ENCODE results near the gene C3orf52.

Gene C3orf52

DNA sequence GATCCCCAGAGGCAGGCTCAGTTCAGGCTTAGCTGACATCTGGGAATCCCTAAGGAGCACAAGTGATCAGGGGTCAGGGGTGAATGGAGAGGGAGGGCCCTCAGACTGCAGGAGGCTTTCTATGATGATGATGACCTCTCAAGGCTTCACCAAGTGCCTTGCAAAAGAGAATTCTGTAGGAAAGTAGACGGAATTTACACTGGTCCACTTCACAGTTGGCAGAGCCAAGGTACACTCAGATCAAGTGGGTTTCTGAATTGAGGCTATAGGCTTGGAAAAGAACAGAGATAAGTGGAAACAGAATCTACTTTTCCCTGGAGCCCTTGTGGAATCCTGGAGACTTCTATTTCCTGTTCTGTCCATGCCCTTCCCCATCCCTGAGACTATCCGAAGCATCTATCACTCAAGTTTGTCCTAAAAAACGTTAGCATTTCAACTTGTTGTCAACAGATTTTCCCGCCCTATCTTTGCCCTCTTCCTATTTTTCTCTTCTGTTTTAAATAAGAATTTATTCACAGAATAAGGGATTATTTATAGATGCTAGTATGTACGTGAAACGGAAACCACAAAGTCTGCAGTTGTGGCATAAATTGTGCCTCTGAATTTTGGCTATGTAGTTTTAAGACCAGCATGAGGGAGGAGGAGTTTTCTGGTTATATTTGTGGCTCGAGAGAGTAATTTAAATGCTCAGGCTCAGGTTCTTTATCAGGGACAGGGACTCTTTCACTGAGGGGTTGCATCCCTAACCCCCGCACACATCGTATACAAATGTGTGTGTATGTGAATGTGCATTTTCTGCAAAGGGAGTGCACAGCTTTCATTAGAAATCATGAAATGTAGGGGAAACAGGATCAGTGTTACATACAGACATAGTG lies 34.0 kb downstream of the C3orf52 start:
- DNase-seq: peak in 2 of 4 experiments; percentile 31 to 36

DNA sequence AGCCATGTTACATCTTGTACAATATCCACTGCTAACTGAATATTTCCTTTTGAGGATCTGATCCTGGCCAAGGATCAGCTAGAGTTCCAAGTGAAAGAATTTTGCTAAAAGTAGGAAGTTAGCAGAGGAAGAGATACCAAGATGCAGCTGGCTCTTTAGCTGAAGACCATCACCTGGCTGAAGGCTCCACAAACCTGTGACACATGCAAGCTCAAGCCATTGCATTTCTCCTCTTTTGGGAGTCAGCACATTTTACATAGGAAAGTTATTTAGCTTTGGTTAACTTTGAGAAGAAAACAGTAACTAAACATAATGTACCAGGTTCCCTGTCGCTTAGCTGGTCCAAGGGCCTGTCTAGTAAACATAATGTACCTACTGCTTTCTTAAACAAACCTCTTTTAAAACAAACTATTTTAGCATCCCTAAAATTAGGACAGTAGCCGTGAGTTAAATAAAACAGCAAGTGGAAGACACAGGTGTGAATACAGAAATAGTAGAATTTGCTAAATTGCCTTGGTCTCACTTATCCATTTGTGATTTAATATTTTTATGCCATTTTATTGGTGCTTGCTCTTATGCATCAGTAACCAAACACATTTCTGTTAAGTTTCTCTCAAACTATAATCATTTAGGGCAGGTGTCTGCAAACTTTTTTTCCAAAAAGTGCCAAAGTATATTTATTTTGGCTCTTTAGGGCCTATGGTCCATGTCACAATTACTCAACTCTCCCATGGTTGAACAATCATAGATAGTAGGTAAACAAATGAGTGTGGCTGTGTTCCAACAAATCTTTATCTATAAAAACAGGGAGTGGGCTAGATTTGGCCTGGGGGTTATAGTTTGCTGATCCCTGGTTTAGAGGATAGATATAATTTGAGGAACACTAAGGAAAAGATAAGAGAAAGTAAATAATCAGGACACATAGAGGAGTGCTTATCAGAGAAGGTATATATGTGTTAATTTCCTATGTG lies 35.7 kb downstream of the C3orf52 start:
- DNase-seq: no peak

DNA sequence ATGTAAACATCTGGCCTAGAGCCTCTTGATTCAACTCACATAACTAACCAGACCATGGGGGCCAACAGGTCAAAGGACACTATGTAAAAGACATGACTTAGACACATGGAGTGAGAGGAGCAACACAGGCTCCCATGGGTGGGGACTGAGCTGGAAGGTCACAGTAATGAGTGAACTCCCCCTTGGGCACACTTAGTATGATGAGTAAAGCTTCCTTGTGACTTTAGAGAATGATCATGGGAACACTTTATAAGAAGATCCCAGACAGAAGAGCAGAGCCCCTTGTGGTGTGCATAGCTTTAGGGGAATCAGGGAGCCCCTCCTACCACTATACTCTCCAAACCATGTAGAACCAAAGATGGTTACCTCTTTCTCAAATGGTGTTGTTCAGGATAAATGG lies 36.7 kb downstream of the C3orf52 start:
- no peak for DNase-seq

DNA sequence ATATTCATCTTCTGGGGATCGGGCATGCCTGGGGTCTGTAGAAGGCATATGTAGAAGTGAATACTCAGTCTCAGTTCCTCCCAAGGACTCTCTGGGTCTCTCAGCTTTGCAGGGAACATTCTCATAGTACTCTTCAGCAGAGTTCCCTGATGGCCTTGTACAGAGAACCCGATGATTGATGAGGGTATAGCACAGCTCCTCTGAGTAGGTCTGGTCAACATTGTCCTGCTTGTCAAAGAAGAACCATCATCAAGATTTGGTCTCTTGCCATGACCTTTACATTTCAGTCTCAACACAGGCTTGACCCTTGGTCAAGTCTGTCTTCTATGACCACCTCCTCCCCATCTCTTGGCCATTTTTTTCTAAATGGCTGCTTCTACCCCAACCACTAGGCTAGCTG lies 37.4 kb downstream of the C3orf52 start:
- no peak for DNase-seq

DNA sequence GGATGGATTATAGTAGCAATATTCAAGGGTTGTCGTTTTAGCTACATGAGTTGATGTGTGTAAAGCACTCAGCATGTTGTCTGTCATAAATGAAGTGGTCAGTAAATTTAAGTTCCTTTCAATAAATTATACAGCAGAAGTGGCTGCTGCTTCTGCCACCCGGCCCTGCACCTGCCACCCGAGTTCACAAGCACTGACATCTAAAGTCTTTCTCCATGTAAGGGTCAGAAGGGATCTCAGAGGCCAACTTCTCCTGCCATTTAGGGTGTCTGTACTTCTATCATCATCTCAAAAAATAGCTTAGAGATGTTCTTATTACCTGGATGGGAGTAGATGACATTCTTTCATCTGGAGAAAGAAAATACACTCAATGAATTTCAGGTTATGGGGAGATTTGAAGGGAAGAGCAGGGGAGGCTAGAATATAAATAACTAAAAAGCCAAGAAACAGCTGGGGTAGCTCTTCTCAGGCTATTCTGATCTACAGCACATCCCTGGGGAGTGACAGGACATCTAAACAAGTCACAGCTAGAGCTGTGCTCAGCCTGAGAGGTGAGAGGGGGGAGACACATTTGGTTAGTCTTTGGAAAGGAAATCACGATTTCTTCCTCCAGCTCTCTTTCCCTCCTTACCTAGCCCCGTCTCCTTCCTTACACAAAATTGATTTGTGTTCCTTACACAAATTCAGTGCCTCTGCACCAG lies 38.9 kb downstream of the C3orf52 start:
- no peak for DNase-seq

DNA sequence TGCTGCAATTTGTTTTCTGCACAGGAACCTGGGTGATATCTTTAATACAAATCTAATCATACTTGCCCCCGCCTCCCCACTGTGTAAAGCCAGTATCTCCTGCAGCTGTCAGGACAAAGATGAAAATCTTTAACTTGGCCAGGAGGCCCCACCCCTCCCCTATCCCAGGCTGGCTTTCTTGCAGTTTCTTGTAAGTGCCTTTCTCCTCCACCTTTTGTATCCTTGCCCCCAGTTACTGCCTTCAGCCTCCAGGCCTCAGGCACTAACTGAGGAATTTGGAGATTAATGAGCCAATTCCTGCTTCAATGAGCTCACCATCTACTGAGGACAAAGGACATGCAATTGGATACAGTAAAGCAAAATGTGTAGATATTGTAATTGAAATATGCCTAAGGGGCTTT lies 40.3 kb downstream of the C3orf52 start:
- DNase-seq: no peak

DNA sequence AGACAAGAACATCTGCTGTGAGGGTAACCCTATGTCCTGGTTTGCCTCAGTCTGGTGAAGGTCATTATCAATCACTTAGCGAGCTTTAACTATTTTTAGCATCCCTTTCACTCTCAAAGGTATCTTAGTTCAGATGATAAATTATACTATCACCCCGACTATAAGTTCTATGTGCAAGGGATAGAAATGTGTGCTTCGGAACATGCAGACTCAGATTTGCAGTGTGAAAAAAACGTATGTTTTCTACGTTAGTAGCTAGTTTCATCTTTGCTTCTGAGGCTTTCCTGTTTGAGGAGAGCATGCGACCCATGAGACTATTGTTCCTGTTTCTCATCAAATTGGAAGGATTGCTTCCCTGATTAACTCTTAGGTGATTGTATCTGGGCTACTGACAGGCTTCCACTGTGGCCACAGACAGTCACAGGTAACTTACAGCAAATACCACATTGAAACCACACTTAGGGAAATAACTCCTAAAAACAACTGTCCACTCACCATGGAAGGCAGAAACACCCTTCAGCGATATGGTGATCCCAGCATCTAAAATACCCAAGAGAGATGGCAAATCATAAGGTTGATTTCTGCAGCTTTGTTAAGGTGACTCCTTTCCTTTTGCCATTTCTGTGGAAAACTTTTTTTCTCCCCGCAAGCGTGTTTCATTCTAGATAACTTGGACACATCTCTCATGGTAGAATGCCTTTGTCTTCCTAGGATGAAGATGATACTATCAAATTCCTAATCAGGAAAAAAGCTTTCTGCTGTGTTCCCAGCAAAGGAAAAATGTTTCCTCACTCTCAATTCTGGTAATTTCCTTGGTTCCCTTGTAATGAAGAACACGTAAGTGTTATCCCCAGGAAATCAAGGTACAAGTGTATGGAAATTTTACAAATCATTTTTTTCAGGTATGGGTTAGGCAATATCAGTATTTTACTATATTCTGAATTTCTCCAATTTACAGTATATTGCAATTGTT lies 41.6 kb downstream of the C3orf52 start:
- DNase-seq: peak; percentile 20 to 73 (median 48)

DNA sequence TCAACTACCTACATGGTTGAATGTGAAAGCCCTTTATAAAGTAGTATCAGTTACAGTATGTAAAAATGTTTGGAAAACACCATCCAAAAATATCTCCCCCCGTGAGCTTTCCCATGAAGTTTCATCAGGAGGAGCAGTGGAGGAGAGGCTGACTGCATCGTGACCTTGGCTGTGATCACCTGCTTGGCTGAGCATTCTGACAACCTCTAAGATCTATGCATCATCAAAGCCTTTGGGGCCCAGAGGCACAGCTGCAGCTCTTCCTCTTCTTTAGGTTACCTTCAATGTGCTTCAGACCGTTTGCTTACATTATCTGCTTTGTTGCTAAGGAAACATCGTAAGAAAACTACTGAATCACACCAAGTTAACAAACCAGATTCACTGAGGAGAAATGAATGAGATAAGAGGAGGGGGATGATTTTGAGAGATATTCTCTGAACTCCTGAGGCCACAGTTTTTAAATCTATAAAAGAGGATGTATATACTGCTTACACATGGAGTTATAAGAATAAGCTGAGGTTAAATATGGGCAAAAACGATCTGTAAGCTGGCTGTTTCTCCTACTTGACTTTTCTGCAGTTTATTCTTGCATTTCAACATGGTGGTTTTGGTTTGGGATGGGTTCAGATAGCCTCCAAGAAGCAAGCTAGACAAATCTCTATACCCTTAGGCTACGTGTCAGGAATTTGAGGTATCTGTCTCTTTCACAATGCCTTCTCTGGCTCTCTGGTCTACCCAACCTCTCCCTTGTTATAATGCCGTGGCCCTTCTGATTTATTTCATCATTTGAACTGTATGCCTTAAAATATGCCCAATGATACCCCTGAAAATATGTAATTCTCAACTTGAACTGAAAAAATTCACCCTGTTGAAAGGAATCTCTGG lies 42.9 kb downstream of the C3orf52 start:
- DNase-seq: peak; percentile 50 to 66 (median 60)

DNA sequence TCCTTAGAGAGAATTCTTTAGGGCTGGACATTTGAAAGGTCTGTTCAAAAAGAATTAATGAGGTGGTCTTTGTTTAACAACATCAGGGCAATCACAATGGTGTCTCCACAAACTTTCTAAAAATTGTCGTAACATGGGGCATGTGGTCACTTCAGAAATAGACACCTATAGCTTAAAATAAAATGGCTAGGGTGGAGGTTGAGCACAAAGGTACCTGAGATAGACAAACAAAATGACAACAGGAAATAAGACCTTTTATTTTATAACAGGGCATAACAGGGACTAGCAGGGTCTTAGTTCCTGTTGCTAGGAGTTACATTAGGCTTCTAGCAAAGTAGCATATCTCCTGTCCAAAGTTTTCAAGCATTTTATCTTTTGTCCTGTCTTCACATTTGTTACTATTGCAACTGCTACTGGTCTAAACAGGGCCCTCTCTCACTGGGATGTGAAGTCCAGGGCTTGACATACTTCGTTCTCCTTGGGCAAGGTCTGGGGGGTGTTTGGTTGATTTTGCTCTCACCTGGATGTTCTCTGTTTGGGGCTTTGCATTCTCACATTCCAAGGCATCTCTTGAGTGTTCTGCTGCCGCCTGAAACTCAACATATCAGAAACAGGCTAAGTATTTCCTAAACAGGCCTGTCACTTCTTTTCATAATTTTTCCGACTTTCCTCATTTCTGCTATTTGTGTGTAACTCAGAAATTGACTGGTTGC lies 43.9 kb downstream of the C3orf52 start:
- DNase-seq: no peak

DNA sequence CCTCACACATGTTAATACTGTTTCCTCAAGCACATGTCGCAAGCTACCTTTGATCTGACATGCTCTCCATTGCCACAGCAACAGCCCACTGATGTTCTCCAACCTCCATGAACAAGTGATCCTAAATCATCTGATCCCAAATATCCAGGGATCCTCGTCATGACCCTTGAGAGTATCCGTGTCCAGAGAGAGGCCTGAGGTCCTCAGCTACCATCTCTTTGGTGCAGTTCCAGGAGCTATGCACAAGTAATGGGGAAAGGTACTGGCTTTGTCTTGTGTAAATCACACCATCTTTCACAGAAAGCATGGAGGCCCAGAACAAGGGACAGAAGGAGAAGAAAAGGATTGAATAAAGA lies 44.4 kb downstream of the C3orf52 start:
- no peak for DNase-seq

DNA sequence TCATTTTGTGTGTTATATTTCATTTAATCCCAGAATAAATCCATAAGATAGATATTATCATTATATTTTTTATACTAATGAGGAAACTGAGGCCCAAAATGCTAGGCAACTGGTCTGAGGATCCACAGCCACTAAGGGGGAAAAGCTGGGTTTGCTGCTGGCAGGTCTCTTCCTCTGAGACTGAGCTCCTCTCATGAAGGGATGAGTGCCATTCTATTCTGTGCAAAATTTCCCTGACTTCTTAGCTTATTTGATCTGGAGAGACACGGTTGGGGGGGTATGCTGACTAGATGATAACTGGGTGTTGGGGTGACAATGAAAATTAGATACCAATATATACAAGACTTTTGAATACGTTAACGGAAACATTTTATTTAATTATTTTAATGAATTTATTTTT lies 44.9 kb downstream of the C3orf52 start:
- DNase-seq: no peak

DNA sequence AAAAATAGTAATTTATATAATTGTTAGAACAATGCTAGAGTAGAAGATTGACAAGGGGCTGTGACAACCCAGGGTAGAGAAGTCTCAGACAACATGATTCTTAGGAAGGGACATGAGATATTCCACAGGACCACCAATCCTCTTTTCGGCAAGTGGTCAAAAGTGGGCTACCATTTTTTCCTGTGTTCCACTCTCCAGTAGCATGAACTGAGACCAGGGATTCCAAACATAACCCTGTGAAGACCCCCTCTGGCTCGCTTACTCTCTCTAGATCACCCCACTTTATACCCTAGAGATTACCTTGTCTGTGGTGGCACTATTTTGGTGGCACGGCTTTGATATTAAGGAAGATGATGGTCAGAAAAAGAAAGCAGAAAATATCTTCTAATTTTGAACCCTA lies 45.9 kb downstream of the C3orf52 start:
- DNase-seq: no peak

DNA sequence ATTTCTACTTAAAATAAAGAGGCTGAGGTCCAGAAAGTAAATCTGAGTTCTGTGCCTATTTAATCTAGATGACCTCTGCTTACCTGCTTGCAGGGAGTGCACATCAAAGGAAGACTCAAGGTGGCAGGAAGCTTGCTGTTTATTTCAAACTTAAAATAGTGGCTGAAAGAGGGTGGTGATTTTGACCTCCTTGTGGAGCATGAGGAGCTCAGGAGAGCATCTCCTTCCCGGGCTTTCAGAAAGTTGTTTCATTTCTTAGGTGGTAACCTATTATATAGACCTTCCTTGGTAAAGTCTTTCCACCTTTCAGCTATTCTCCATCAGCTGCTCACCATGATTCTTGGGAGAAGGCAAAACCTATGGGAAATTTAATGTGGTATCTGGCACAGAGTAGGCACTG lies 46.4 kb downstream of the C3orf52 start:
- DNase-seq: no peak

DNA sequence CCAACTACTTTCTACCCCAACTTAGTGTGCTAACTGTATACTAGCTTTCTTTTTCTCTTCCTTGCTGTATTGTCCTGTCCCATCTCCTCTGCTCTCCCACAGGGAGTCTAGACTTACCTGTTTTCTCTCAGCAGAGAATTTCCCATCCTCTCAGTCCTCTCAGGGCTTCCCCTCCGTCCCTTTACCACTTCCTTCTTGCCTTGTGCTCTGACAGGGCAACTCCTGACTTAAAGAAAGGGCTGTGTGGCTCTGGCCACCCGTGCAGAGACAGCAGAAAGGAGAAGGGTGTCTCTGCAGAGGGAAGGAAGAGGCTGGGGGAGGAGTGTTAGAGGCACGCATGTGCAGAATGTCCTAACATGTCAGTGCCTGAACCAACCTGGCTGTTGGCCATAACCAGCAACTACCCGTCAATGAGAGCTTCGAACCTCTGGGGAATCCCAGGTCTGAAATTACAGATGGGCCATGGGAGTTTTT lies 46.8 kb downstream of the C3orf52 start, which contains the start of gene GCSAM:
GCSAM (minus strand) TSS at position 274 of the 474 bp plus-strand sequence; CDS start at position 146, 128 bp downstream.
- peak; percentile 86 to 93 (median 92) for DNase-seq

DNA sequence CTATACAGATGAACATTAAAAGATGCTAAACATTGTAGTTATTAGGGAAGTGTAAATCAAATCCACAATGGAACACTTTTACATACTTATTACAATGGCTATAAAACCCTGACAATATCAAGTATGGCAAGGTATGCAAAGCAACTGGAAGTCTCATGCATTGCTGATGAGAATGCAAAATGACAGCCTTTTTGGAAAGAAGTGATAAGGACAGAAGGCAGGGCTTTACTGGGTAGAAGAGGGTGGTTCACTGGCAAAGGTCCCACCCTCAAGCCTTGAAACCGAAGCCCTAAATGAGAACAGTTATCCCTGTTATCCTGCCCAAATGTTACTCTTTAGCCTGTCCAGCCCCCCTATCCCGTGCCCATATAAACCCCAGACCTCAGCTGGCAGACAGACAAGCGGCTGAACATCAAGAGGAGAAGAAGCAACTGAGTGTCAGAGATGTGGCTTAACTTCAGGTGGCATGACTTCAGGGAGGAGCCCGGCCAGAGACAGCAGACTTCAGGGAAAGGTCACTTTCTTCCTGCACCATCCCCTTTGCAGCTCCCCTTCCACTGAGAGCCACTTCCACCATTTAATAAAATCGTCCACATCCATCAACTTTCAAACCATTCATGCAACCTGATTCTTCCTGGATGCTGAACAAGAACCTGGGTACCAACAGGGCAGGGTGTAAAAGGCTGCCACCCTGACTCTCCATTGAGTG lies 47.6 kb downstream of the C3orf52 start:
- no peak for DNase-seq

DNA sequence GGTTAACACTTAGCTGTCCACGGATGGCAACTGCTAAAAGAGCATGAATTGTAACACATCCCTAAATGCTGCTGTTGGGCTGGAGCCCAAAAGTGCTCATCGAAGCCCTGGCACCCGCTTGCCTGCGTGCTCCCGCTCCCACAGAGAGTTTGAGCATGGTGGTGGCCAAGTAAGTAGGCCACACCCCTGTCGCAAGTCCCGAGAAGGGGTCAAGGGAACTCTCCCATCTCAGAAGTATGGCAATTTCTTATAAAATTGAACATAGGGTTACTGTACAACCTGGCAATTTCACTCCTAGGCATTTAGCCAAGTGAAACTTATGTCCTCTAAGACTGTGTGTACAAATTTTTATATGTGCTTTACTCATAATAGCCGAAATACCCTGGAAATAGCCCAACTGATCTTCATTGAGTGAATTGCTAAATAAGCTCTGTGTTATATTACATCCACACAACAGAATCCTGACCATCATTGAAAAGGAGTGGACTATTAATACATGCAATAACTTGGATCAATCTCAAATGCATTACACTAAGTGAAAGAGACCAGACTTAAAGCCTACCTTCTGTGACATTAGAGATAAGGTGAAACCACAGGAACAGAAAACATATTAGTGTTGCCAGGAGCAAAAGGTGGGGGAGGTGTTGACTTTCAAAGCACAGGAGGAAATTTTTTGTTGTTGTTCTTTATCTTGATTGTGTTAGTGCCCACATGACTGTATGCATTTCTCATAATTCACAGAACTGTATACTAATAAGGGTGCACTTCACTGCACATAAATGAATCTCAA lies 48.3 kb downstream of the C3orf52 start:
- DNase-seq: no peak

DNA sequence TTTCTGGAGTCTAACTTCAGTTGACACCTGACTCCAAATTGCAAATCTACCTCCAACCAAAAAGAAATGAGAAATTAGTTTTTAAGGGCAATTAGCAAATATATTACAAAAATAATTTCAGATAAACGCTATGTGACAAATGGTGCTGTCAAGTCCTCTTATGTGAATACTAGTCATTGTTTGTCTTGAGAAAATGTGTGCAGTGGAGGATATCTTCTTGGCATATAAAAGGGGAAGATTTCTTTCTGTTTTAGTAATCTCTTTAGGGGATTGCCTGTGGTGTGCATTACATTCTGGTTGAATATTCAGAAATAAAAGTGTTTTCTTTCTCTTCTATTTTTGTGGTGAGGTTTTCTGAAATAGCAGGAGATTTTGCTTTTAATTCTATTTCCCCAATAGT lies 49.9 kb downstream of the C3orf52 start:
- DNase-seq: no peak
